Stimulated activated CD4-positive, alpha-beta T cell treated with anti-CD3 and anti-CD28 coated beads, Interleukin-12 subunit alpha, Interleukin-12 subunit beta, amount 100 ng/mL, for 24 hours (primary cell): ENCODE results near the gene HGS.

Experiments
- DNase-seq, 2 experiments: peaks; one replicate each; pipeline ENCODE4 v3.0.0-alpha.2; 2020; ENCODE audit warnings: low read depth in 2 of 2

HGS gene

DNA sequence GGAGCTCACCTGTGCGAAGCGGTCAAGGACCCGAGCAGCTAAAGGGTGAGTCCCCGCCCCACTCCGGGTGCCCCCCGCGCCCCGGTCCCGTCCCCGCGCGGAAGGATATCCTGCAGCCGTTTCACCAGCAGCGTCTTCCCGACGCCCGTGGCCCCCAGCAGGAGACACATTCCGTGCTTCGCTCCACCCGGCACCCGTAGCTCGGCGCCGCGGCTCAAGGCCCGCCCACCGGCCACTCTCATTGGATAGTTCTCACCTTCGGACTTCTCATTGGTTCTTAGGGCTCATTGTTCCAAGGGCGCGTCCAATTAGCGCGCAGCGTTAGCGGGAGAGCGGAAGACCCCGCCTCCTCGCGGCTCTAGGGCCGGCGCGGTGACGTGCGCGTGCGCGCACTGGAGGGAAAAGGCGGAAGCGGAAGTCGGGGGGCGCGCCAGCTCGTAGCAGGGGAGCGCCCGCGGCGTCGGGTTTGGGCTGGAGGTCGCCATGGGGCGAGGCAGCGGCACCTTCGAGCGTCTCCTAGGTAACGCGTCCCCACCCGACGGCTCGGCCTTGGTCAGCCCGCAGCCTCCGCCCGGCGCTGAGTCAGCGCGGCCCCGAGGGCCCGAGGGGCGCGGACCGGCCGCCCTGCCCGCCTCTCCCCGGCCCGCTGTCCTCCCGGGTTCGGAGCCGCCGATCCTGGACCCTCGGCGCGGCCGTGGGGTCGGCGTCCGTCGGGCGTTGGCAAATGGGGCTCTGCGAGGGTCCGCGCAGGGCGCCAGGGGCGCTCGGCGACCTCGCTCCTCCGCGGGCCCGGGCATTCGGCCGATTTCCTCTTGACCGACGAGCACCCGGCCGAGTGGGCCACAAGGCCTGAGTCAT is at the start of gene HGS, which contains the start of gene ARL16:
HGS (plus strand) TSS at position 428 of the 858 bp plus-strand sequence; CDS start at position 484, 56 bp downstream.
ARL16 (minus strand) TSS at position 214 of the 858 bp plus-strand sequence; CDS start at position 170, 44 bp downstream.
- peak; percentile 97 for DNase-seq

DNA sequence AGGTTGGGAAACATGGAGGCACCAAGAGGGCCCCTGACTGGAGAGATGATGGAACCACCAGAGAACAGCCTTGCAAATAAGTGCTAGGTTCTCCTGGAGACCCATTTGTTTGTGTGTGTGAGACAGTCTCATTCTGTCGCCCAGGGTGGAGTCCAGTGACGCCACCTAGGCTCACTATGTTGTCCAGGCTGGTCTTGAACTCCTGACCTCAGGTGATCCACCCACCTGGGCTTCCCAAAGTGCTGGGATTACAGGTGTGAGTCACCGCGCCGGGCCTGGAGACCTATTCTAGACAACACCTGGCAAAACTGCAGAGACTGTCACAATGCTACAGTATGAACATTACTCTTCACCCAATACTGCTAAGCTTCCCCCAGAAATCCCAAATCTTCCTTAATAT is 48.4 kb upstream of the HGS start:
- DNase-seq, result no peak

DNA sequence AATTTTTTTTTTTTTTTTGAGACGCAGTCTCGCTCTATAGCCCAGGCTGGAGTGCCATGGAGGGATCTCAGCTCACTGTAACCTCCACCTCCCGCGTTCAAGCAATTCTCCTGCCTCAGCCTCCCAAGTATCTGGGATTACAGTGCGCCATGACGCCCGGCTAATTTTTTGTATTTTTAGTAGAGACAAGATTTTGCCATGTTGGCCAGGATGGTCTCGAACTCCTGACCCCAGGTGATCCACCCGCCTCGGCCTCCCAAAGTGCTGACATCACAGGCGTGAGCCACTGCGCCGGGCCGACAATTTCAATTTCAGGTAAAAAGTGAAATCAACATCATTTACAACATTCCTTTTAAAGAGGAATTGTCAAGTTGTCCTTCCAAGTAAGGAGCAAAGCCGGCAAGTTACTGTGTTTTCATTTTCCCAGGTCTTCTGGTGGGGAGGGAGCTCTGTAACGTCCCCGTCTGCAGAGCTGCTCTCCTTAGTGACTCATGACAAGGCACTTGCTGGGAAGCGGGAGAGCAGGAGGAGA is 47.8 kb upstream of the HGS start:
- DNase-seq, result no peak

DNA sequence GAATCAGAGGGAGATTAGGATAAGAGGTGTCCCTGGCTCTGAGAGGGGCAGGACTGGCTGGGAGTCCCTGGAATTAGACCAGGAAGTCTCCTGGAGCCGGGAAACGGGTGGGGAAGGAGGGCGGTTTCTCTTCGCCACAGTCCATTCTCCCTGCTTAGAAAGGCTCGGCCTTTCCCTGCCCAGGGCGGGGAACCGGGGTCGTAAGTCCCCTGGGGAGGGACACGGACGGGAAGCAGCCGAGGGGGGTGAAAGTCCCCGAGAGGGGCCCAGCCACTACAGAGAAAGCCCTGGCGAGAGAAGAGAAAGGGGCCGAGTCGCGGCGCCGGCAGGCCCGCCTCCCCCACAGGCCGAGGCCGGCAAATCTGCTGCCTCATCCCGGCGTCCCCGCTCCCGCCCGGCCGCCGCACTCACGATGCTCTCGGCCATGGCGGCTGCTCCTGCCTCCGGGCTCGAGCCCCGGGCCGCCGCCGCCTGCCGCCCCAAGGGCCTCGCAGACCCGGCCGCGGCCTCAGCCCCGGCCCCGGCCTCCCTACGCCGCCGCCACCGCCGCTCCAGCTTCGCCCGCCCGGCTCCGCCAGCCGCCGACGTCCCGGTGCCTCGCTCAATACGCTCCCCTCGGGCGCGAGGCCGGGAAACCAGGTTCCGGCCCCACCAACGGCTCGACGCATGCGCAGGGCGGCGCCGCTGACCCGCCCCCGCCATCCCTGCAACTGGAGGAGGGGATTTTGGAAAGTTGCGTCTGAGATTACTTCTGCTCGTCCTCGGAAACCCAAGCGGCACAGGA is 47.1 kb upstream of the HGS start, which contains the start of the genes NPLOC4 and TSPAN10:
NPLOC4 (minus strand) TSS at position 608 of the 784 bp plus-strand sequence; CDS start at position 426, 182 bp downstream.
TSPAN10 (plus strand) TSS at position 692 of the 784 bp plus-strand sequence. CDS start 5,217 bp downstream, outside the sequence.
- DNase-seq, result peak; percentile 77 to 80

- DNase-seq, result no peak
Observed at GRCh38 chr17:81638683-81639082, 45.1 kb upstream of the HGS start.

DNA sequence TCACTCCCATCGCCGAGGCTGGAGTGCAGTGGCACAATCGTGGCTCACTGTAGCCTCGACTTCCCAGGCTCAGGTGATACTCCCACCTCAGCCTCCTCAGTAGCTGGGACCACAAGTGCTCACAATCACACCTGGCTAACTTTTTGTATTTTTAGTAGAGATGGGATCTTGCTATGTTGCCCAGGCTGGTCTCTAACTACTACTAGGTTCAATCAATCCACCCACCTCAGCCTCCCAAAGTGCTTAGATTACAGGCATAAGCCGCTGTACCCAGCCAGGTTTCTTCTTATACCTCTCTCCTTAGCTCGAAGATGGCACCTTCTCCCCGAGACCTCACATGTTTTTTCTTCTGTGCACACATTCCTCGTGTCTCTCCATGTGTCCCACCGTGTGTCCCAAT is 43.8 kb upstream of the HGS start:
- DNase-seq, result no peak

DNA sequence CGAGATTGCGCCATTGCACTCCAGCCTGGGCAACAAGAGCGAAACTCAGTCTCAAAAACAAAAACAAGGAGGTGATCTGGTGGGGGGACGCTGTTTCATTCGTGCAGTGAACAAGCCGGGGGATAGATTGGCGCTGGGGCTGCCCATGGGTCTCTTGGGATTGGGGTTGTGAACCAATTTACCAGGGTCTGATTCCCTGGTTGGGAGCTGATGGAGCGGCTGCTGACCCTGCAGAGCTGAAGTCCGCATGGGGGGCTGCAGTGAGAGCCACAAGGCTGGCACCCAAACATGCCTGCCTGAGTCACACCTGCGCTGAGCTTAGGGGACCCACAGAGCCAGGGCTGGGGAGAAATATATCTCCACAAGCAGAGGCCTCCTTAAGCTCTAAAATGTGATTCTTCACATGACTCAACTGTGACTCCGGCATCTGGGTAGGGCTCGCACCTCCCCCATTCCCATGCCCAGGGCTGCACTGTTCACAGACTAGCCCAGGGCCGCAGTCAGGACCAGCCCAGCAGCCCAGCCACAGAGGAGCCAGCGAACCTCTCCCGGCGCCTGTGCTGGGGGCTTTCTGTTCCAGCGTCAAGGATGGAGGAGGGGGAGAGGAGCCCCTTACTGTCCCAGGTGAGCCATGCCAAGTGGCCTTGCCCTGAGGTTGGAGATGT is 41.9 kb upstream of the HGS start:
- DNase-seq, result no peak

DNA sequence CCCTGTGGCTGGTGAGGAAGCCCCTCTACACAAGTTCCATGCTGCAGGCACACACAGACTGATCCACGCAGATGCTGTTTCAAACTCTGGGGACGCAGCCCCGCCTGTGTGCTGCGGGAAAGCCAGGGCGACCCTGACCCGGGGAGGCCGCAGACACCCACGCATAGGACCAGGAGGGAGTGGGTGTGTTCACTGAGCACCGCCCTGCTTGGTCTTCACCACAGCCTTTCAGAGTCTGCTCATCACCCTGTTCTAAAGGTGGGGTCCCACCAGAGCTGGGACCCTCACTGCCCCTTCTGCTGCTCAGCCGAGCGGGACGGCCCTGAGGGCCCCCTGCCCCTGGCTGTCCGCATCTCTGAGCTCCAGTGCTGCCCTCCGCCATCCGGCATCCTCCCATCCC is 39.3 kb upstream of the HGS start:
- DNase-seq, result no peak

DNA sequence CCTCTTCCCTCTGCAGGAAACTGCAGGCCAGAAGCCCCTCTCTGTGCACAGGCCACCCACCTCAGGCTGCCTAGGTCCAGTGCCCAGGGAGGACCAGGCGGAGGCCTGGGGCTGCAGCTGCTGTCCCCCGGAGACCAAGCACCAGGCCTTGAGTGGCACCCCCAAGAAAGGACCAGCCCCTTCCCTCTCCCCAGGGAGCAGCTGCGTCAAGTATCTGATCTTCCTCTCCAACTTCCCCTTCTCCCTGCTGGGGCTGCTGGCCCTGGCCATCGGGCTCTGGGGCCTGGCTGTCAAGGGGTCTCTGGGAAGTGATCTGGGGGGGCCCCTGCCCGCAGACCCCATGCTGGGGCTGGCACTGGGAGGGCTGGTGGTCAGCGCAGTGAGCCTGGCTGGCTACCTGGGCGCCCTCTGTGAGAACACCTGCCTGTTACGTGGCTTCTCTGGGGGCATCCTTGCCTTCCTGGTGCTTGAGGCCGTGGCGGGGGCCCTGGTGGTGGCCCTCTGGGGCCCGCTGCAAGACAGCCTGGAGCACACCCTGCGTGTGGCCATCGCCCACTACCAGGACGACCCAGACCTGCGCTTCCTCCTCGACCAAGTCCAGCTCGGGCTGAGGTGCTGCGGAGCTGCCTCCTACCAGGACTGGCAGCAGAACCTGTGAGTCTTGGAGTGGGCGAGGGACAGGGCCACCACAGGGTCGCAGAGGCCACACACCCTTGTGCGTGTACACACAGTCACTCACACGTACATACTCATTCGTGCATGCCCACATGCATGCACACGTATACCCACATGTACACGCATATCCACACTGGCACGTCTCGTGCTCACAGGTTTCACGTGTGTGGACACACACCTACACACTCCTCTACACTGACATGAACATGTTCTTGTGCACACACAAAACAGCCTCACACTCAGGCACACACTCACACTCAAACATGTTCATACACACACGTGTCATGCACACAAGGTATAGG is 38.5 kb upstream of the HGS start:
- no peak for DNase-seq

DNA sequence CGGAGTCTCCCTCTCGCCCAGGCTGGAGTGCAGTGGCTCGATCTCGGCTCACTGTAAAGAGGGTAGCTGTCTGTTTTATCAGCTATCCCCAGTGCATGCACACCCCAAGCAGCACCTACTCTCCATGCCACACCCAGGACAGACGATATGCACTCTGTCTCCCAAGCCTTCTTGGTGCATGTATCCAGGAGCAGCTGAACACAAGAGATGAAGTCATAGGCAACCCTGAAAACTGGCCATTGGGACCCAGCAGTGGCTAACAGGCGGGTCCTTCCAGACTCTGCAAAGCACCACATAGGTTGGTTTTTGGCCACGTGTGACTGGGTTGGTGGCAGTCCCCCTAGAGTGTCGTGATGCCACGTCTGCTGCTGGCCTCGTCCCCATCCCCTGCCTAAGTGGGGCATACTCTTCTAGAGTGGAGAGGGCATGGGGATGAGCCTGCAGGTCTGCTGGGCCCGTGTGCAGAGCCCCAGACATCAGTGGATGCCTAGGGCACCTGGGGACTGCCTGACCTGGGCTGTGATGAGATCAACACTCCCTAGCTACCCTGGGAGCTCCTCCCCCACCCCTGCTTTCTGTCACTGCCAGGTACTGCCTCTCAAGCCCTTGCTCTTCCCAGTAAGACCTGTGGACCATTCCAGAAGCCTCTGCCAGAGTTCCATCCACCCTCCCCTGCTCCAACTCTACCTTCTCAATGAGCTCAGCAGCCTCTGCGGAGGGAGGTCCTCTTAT is 36.8 kb upstream of the HGS start:
- DNase-seq, result no peak

- no peak for DNase-seq
Observed at GRCh38 chr17:81647640-81648012, 36.2 kb upstream of the HGS start.

GRCh38 chr17:81648013-81648706 is 35.7 kb upstream of the HGS start:
- DNase-seq, result no peak

GRCh38 chr17:81648707-81649085 is 35.1 kb upstream of the HGS start:
- no peak for DNase-seq

DNA sequence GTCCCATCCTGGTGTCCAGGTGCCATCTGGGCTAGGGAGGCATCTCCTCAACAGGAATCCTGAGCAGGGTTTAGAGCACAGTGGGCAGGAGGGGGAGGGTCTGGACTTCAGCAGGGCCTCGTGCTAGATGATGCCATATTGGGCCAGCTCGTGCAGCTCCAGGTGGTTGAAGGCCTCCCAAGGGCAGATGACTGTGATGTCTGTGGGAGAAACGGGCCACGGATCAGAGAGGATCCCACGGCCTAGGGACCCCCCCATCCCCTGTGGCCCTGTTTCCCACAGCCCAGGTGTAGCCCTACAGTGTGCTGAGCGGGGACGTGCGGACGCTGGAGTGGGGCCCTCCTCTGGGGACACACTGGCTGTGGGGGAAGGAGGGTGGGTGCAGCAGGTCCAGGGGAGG is 32.9 kb upstream of the HGS start:
- DNase-seq, result no peak

GRCh38 chr17:81651692-81652091 is 32.1 kb upstream of the HGS start:
- no peak for DNase-seq

- DNase-seq, result no peak
Observed at GRCh38 chr17:81652906-81653771, 30.7 kb upstream of the HGS start.

GRCh38 chr17:81655378-81656117 is 28.3 kb upstream of the HGS start:
- DNase-seq, result no peak
